Keratinocyte (primary cell): Measurements from ENCODE around the gene RASL11A.

Experiments
- EZH2 ChIP-seq: IDR thresholded peaks from one replicate; pipeline ENCODE4 v1.6.1; 2012; ENCODE audit warnings: inconsistent platforms, mild to moderate bottlenecking, low read length, moderate library complexity
- TF ChIP-seq, protein P1 (sequence below), 3 experiments: IDR thresholded peaks in 1 of 3; conservative IDR thresholded peaks in 1 of 3; optimal IDR thresholded peaks in 1 of 3; 2 replicates in 2 of 3; 3 replicates in 1 of 3; pipeline versions ENCODE3 to v1.5.1; 2011; ENCODE audit warnings: low read length in 3 of 3, mild to moderate bottlenecking in 3 of 3, moderate library complexity in 2 of 3, control low read depth in 1 of 3, inconsistent platforms in 1 of 3; ENCODE audit not compliant: insufficient read depth in 2 of 3; ENCODE audit errors: extremely low read depth in 1 of 3

DNA sequence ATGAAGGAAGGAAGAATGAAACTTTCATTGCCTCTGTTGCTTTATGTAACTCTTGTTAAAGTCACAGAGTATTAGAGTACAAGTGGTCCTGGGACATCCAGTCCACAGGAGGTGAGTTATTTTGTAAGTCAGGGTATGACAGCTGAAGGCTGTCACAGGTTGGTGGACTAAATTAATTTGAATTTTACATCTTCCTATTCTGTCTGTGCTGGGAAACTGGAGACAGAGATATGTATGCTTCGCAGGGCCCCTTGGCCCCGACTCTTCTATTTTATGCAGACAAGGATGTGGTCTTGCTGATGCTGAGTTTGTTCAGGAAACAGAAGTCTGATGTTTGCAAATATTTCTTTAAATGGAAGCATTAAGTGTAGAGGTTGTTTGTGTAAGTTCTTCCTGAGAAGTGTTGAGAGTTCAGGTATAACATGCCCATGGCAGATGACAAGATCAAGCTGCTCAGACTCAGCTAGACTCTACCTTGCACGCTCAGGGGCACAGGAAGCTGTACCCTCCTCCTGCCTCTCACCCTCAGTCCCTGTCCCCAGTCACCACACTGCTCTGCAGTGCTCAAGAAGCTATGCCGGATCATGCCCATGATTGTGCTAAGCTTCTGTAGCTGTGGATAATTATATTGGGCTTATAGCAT lies 23.4 kb downstream of the RASL11A start:
- TF ChIP-seq, protein P1, sequence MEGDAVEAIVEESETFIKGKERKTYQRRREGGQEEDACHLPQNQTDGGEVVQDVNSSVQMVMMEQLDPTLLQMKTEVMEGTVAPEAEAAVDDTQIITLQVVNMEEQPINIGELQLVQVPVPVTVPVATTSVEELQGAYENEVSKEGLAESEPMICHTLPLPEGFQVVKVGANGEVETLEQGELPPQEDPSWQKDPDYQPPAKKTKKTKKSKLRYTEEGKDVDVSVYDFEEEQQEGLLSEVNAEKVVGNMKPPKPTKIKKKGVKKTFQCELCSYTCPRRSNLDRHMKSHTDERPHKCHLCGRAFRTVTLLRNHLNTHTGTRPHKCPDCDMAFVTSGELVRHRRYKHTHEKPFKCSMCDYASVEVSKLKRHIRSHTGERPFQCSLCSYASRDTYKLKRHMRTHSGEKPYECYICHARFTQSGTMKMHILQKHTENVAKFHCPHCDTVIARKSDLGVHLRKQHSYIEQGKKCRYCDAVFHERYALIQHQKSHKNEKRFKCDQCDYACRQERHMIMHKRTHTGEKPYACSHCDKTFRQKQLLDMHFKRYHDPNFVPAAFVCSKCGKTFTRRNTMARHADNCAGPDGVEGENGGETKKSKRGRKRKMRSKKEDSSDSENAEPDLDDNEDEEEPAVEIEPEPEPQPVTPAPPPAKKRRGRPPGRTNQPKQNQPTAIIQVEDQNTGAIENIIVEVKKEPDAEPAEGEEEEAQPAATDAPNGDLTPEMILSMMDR (optimal IDR thresholded peaks at IDR 0.05 in 1 of 3, IDR thresholded peaks at IDR 0.05 in 1 of 3, conservative IDR thresholded peaks at IDR 0.05 in 1 of 3; ENCODE audit: extremely low read depth in 1 of 3, insufficient read depth in 2 of 3, low read length in 3 of 3) = no peak
- TF ChIP-seq EZH2 = no peak
